Liver (tissue), 9 donors: ENCODE results near the gene ETV6. TPM values are rescaled to one million over a fixed set of nuclear protein-coding genes. Genes with fewer than 3 reads are reported as not detected.

Experiments used
- DNase-seq: peaks from one replicate; pipeline ENCODE4 v3.0.0-alpha.2; 2017; ENCODE audit warnings: low spot score
- H3K27ac ChIP-seq, 2 donors: one replicate each; pipeline ENCODE4 v1.7.0; 2013; ENCODE audit warnings: inconsistent platforms in 2 of 2, low read length in 2 of 2, control low read depth in 1 of 2, low read depth in 1 of 2, mild to moderate bottlenecking in 1 of 2
- H3K27me3 ChIP-seq, 4 donors: one replicate each; pipeline versions ENCODE4 v1.6.1 to v1.7.0; 2013; ENCODE audit warnings: low read length in 3 of 4, inconsistent platforms in 1 of 4, mild to moderate bottlenecking in 1 of 4, moderate library complexity in 1 of 4; ENCODE audit not compliant: control insufficient read depth in 4 of 4, insufficient read depth in 4 of 4
- H3K36me3 ChIP-seq, 4 donors: one replicate each; pipeline versions ENCODE4 v1.6.1 to v1.7.0; 2013; ENCODE audit warnings: low read length in 3 of 4, mild to moderate bottlenecking in 3 of 4, low read depth in 1 of 4, moderate library complexity in 1 of 4; ENCODE audit not compliant: control insufficient read depth in 4 of 4, insufficient read depth in 3 of 4
- H3K4me1 ChIP-seq, 4 donors: one replicate each; pipeline versions ENCODE4 v1.6.1 to v1.7.0; 2013; ENCODE audit warnings: low read length in 3 of 4, mild to moderate bottlenecking in 3 of 4, moderate library complexity in 1 of 4; ENCODE audit not compliant: control insufficient read depth in 4 of 4, insufficient read depth in 4 of 4
- H3K4me3 ChIP-seq, 3 donors: one replicate each; pipeline versions ENCODE4 v1.6.1 to v1.7.0; 2013; ENCODE audit warnings: low read length in 3 of 3, control low read depth in 1 of 3, low read depth in 1 of 3, mild to moderate bottlenecking in 1 of 3
- H3K9ac ChIP-seq, 2 donors: one replicate each; pipeline ENCODE4 v1.7.0; 2013; ENCODE audit warnings: low read length in 2 of 2, mild to moderate bottlenecking in 2 of 2, moderate library complexity in 2 of 2, control low read depth in 1 of 2, low read depth in 1 of 2
- H3K9me3 ChIP-seq, 4 donors: one replicate each; pipeline versions ENCODE4 v1.6.1 to v1.7.0; 2013; ENCODE audit warnings: low read length in 3 of 4; ENCODE audit not compliant: control insufficient read depth in 4 of 4
- EGR1 ChIP-seq, 2 donors: IDR thresholded peaks; 2 replicates each; pipeline ENCODE4 v1.6.1; 2016 to 2018; ENCODE audit warnings: antibody characterized with exemption in 2 of 2, low read depth in 2 of 2
- FOXA1 ChIP-seq: IDR thresholded peaks from 2 replicates; pipeline ENCODE4 v1.6.1; 2016; ENCODE audit warnings: antibody characterized with exemption
- GABPA ChIP-seq, 2 donors: IDR thresholded peaks in 1 of 2; conservative IDR thresholded peaks in 1 of 2; 2 replicates each; pipeline ENCODE4 v1.6.1; 2016; ENCODE audit warnings: antibody characterized with exemption in 2 of 2, mild to moderate bottlenecking in 1 of 2, moderate library complexity in 1 of 2
- HNF4A ChIP-seq, 2 donors: conservative IDR thresholded peaks; 2 replicates each; pipeline ENCODE4 v1.6.1; 2016; ENCODE audit warnings: antibody characterized with exemption in 2 of 2, mild to moderate bottlenecking in 2 of 2
- HNF4G ChIP-seq: IDR thresholded peaks from 2 replicates; pipeline ENCODE4 v1.6.1; 2016; ENCODE audit warnings: antibody characterized with exemption
- JUND ChIP-seq, 2 donors: IDR thresholded peaks; 2 replicates each; pipeline ENCODE4 v1.6.1; 2016; ENCODE audit warnings: antibody characterized with exemption in 2 of 2
- REST ChIP-seq: IDR thresholded peaks from 2 replicates; pipeline ENCODE4 v1.6.1; 2016; ENCODE audit warnings: antibody characterized with exemption, mild to moderate bottlenecking
- RXRA ChIP-seq, 2 donors: IDR thresholded peaks; 2 replicates each; pipeline ENCODE4 v1.6.1; 2017 to 2018; ENCODE audit warnings: antibody characterized with exemption in 2 of 2, mild to moderate bottlenecking in 1 of 2
- SP1 ChIP-seq: IDR thresholded peaks from 2 replicates; pipeline ENCODE4 v1.6.1; 2018; ENCODE audit warnings: antibody characterized with exemption, mild to moderate bottlenecking
- TAF1 ChIP-seq: conservative IDR thresholded peaks from 2 replicates; pipeline ENCODE4 v1.6.1; 2016; ENCODE audit warnings: antibody characterized with exemption, mild to moderate bottlenecking
- YY1 ChIP-seq: IDR thresholded peaks from 2 replicates; pipeline ENCODE4 v1.6.1; 2016; ENCODE audit warnings: antibody characterized with exemption, mild to moderate bottlenecking
- WGBS: extraction: QIAGEN DNeasy Blood & Tissue Kit; methylation state at CpG from one replicate; pipeline ENCODE4 v1.1.7; 2013; 5-methylcytosine and 5-hydroxymethylcytosine counted together
- polyA plus RNA-seq, 2 donors: library from polyadenylated mRNA; stranded (reverse) in 1 of 2; unstranded in 1 of 2; fragments of 200-250 nt in 1 of 2; fragments of >200 nt in 1 of 2; fragmentation: Nextera tagmentation in 1 of 2; extraction: Ambion mirVana in 1 of 2; gene quantifications; one replicate each; pipeline versions ENCODE4 v1.2.1 to v1.2.3, GENCODE V29; 2013 to 2015
- total RNA-seq, 2 donors: library from RNA; depleted of rRNA; stranded (reverse); fragments of >200 nt; gene quantifications; one replicate each; pipeline ENCODE4 v1.2.3, GENCODE V29; 2014
- TF ChIP-seq, protein P1 (sequence below): IDR thresholded peaks from 2 replicates; pipeline ENCODE4 v1.6.1; 2016; ENCODE audit warnings: antibody characterized with exemption
- donor health status: healthy.
- donor health status: healthy.
- donor health status: healthy.
- donor health status: healthy.
- donor health status: healthy.

ETV6 gene
- total and polyA plus RNA-seq, 4 donors = 2.0 to 6.2 (median 3.5) TPM

- no peak for TF ChIP-seq REST
- no peak for TF ChIP-seq RXRA (IDR thresholded peaks at IDR 0.05)
- no peak for TF ChIP-seq SP1
- TF ChIP-seq JUND (IDR thresholded peaks at IDR 0.05) = no peak
- no peak for TF ChIP-seq YY1
- TF ChIP-seq GABPA (IDR thresholded peaks at IDR 0.05 in 1 of 2, conservative IDR thresholded peaks at IDR 0.05 in 1 of 2) = no peak
- TF ChIP-seq EGR1 (IDR thresholded peaks at IDR 0.05; ENCODE audit: low read depth in 2 of 2) = no peak
Measured at GRCh38 chr12:11884116-11884515, 234.6 kb downstream of the ETV6 start (continued).

DNA sequence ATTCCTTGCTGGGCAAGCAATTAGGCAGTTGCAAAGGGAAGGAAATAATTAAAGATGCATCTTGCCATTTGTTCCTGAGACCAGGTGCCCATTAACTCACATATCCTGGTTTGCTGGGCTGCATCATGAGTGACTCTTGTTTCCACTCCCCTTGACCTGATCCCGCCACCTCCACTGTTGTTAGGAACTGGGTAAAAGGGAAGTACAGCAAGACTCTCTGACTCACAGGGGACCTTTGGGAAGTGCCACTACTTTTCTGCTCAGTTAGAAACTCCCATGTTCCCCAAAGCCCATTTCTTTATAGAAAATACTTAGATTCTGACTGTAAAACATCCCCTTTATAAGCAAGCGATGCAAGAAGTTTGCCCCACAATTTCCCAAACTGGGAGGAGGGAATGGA is 235.2 kb downstream of the ETV6 start:
- H3K4me3 ChIP-seq = no peak overlapping the region
- peaks cover 5 to 17% (median 12%) of the 10 kb centered on the region in 4 donors for H3K4me1 ChIP-seq
- peaks cover 0 to 18% (median 7%) of the 10 kb centered on the region in 4 donors for H3K36me3 ChIP-seq
- H3K27ac ChIP-seq = peak overlapping the region; percentile 33 to 70
- 89% methylated on average over 2 of the region's 2 CpGs for WGBS
- H3K27me3 ChIP-seq = no peaks in the 10 kb centered on the region
- H3K9me3 ChIP-seq = no peaks in the 10 kb centered on the region
- no peak for TF ChIP-seq FOXA1
- TF ChIP-seq EGR1 (IDR thresholded peaks at IDR 0.05; ENCODE audit: low read depth in 2 of 2) = no peak
- TF ChIP-seq TAF1 = no peak
- TF ChIP-seq HNF4G = no peak
- TF ChIP-seq HNF4A (conservative IDR thresholded peaks at IDR 0.05) = no peak
- no peak for TF ChIP-seq RXRA (IDR thresholded peaks at IDR 0.05)
- TF ChIP-seq YY1 = no peak
- TF ChIP-seq, protein P1, sequence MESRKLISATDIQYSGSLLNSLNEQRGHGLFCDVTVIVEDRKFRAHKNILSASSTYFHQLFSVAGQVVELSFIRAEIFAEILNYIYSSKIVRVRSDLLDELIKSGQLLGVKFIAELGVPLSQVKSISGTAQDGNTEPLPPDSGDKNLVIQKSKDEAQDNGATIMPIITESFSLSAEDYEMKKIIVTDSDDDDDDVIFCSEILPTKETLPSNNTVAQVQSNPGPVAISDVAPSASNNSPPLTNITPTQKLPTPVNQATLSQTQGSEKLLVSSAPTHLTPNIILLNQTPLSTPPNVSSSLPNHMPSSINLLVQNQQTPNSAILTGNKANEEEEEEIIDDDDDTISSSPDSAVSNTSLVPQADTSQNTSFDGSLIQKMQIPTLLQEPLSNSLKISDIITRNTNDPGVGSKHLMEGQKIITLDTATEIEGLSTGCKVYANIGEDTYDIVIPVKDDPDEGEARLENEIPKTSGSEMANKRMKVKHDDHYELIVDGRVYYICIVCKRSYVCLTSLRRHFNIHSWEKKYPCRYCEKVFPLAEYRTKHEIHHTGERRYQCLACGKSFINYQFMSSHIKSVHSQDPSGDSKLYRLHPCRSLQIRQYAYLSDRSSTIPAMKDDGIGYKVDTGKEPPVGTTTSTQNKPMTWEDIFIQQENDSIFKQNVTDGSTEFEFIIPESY = no peak
- TF ChIP-seq REST = no peak
- no peak overlapping the region for H3K9ac ChIP-seq
- DNase-seq = no peak
